K562 (cell line): ENCODE measurements around the gene AGRN. TPM values are rescaled to one million over a fixed set of nuclear protein-coding genes. Genes with fewer than 3 reads are reported as not detected.

Source experiments
- ATAC-seq: fragments of 200-7000 bp; cut with Tn5 transposase; 3 replicates; pipeline ENCODE4 v1.9.1; 2020; ENCODE audit warnings: moderate library complexity
- BruUV-seq: library from RNA; stranded (reverse); fragments of 400-500 nt; replicated peaks from 2 replicates; lab custom pipeline; 2021; lab: Mats Ljungman, UMichigan
- CTCF ChIA-PET: fragments of 300-600 bp; formaldehyde crosslinking; extraction: SDS; loops from one replicate; lab custom pipeline; 2021; ENCODE audit warnings: low intra/inter-chr PET ratio; lab: Yijun Ruan, JAX
- POLR2A ChIA-PET: fragments of 300-600, 350-650 bp; sonication (Branson Sonifier 250); formaldehyde crosslinking; extraction: SDS; loops from one replicate; lab custom pipeline; 2021; ENCODE audit warnings: antibody characterized with exemption, inconsistent platforms; lab: Yijun Ruan, JAX
- DNase-seq, 4 experiments: peaks; one replicate each; pipeline versions ENCODE4 v3.0.0 to v3.0.0-alpha.2; 2011 to 2018; ENCODE audit warnings: low spot score in 3 of 4, mixed read lengths in 3 of 4; ENCODE audit errors: extremely low read depth in 1 of 4
- FAIRE-seq: peaks from 2 replicates; lab custom pipeline; 2011; peaks lifted over from hg19 to GRCh38; lab: Jason Lieb, UNC
- H2AFZ ChIP-seq: 2 replicates; pipeline ENCODE4 v1.6.0; 2011; ENCODE audit warnings: low read depth, low read length, control low read depth, inconsistent platforms
- H3K27ac ChIP-seq: fragments of 200-600 bp; 3 replicates; pipeline ENCODE4 v1.8.0; 2011; ENCODE audit warnings: low read depth, mild to moderate bottlenecking, control low read depth, inconsistent platforms, low read length, moderate library complexity, mixed read lengths; ENCODE audit errors: extremely low read depth
- H3K27me3 ChIP-seq, 2 experiments: fragments of 300-600 bp in 1 of 2; 2 replicates in 1 of 2; 3 replicates in 1 of 2; pipeline versions ENCODE4 v1.6.0 to v1.8.0; 2011; ENCODE audit warnings: inconsistent platforms in 2 of 2, low read length in 2 of 2, mild to moderate bottlenecking in 1 of 2, mixed read lengths in 1 of 2, moderate library complexity in 1 of 2; ENCODE audit not compliant: control insufficient read depth in 2 of 2, insufficient read depth in 2 of 2
- H3K36me3 ChIP-seq: fragments of 300-600 bp; 3 replicates; pipeline ENCODE4 v1.8.0; 2011; ENCODE audit warnings: mild to moderate bottlenecking, low read length, inconsistent platforms; ENCODE audit not compliant: control insufficient read depth, insufficient read depth
- H3K4me1 ChIP-seq, 2 experiments: fragments of 200-600 bp in 1 of 2; replicated peaks in 1 of 2; 2 replicates in 1 of 2; 3 replicates in 1 of 2; pipeline versions ENCODE4 v1.5.1 to v1.8.0; 2011; ENCODE audit warnings: inconsistent platforms in 2 of 2, low read length in 2 of 2, mild to moderate bottlenecking in 1 of 2, mixed read lengths in 1 of 2, moderate library complexity in 1 of 2; ENCODE audit not compliant: control insufficient read depth in 2 of 2, insufficient read depth in 2 of 2
- H3K4me2 ChIP-seq: 2 replicates; pipeline ENCODE4 v1.6.1; 2011; ENCODE audit warnings: low read length, control low read depth, inconsistent platforms, mixed read lengths; ENCODE audit not compliant: insufficient read depth
- H3K4me3 ChIP-seq: fragments of 200-600 bp; sonication (generic), shearing (Covaris generic); 2 replicates; pipeline ENCODE4 v1.5.1; 2016; ENCODE audit warnings: control low read depth, inconsistent platforms
- H3K79me2 ChIP-seq: fragments of 200-600 bp; 3 replicates; pipeline ENCODE4 v1.8.0; 2011; ENCODE audit warnings: low read length, inconsistent platforms; ENCODE audit not compliant: control insufficient read depth, insufficient read depth
- H3K9ac ChIP-seq, 2 experiments: 2 replicates each; pipeline versions ENCODE4 v1.6.0 to v1.6.1; 2011; ENCODE audit warnings: low read depth in 2 of 2, low read length in 2 of 2, control low read depth in 1 of 2, inconsistent platforms in 1 of 2, mild to moderate bottlenecking in 1 of 2, mixed read lengths in 1 of 2; ENCODE audit not compliant: insufficient read depth in 1 of 2
- H3K9me1 ChIP-seq: one replicate; pipeline ENCODE4 v1.6.0; 2011; ENCODE audit warnings: inconsistent platforms, mild to moderate bottlenecking, low read length, moderate library complexity; ENCODE audit not compliant: control insufficient read depth, insufficient read depth
- H3K9me3 ChIP-seq: replicated peaks from 2 replicates; pipeline ENCODE4 v1.5.1; 2011; ENCODE audit warnings: low read depth, low read length, inconsistent platforms; ENCODE audit not compliant: control insufficient read depth, insufficient read depth
- H4K20me1 ChIP-seq: replicated peaks from 2 replicates; pipeline ENCODE4 v1.6.1; 2011; ENCODE audit warnings: low read length, inconsistent platforms, mixed read lengths; ENCODE audit not compliant: control insufficient read depth, insufficient read depth
- BMI1 ChIP-seq: fragments of 150-350 bp; IDR thresholded peaks from 2 replicates; pipeline ENCODE4 v1.6.1; 2014; ENCODE audit warnings: low read length
- NR1H2 ChIP-seq: sonication (generic); formaldehyde crosslinking; IDR thresholded peaks from 2 replicates; pipeline ENCODE4 v1.4.0; 2020; ENCODE audit warnings: mild to moderate bottlenecking, missing genetic modification reagents
- POU5F1 ChIP-seq: fragments of 150-350 bp; IDR thresholded peaks from 2 replicates; pipeline ENCODE4 v1.6.1; 2014; ENCODE audit warnings: borderline replicate concordance, low read length, low read depth, mild to moderate bottlenecking; ENCODE audit not compliant: partially characterized antibody
- ZNF143 ChIP-seq: sonication (generic); formaldehyde crosslinking; IDR thresholded peaks from 2 replicates; pipeline ENCODE4 v1.9.0; 2022; ENCODE audit warnings: mild to moderate bottlenecking, missing genetic modification reagents
- ZSCAN32 ChIP-seq: fragments of 450-650 bp; formaldehyde crosslinking; IDR thresholded peaks from 2 replicates; pipeline ENCODE4 v1.4.0; 2020; ENCODE audit warnings: mild to moderate bottlenecking, moderate library complexity
- WGBS: fragments of 100-300 bp; shearing (Covaris generic); methylation state at CpG from one replicate; pipeline ENCODE4 v1.1.6; 2016; ENCODE audit warnings: low coverage, mixed read lengths; ENCODE audit not compliant: insufficient coverage; ENCODE audit errors: missing lambda C conversion rate; 5-methylcytosine and 5-hydroxymethylcytosine counted together
- in situ Hi-C: fragments of 300-500 bp; cut with MboI; formaldehyde crosslinking; loops from 4 replicates; pipeline ENCODE4 v1.15.0; 2018; ENCODE audit warnings: inconsistent platforms, mixed read lengths
- intact Hi-C: fragments of 100-400 bp; cut with micrococcal nuclease; formaldehyde crosslinking; loops from 2 replicates; pipeline ENCODE4 v1.14.2; 2022
- polyA plus RNA-seq, 8 experiments: library from polyadenylated mRNA; depleted of rRNA in 4 of 8; stranded (reverse) in 5 of 8; unstranded in 3 of 8; fragments of >200 nt; fragmentation: Nextera tagmentation in 2 of 8; fragmentation: Illumina TruSeq in 1 of 8; extraction: Ambion mirVana in 2 of 8; extraction: Trizol in 1 of 8; gene quantifications; 2 replicates each; pipeline versions ENCODE4 v1.2.1 to v1.2.3, GENCODE V29; 2011 to 2014; ENCODE audit warnings: inconsistent platforms in 1 of 8, missing spikeins in 1 of 8
- total RNA-seq, 7 experiments: library from RNA; depleted of rRNA in 6 of 7; stranded (reverse); fragments of >200 nt in 6 of 7; fragmentation: Illumina TruSeq in 2 of 7; extraction: Trizol in 2 of 7; gene quantifications; 2 replicates each; pipeline versions ENCODE4 v1.2.1 to v1.2.3, GENCODE V29; 2011 to 2021; ENCODE audit warnings: low replicate concordance in 1 of 7
- TF ChIP-seq, protein P1 (sequence below): sonication (generic); formaldehyde crosslinking; IDR thresholded peaks from 2 replicates; pipeline ENCODE4 v1.8.0; 2023; ENCODE audit warnings: mild to moderate bottlenecking, missing genetic modification reagents
- TF ChIP-seq, protein P2 (sequence below), 2 experiments: fragments of 250-450 bp in 1 of 2; fragments of 450-650 bp in 1 of 2; sonication (Bioruptor Pico) in 1 of 2; IDR thresholded peaks; 2 replicates each; pipeline versions ENCODE4 v1.6.1 to v1.8.0; 2016 to 2021; ENCODE audit warnings: mild to moderate bottlenecking in 2 of 2, moderate library complexity in 2 of 2, missing compliant biosample characterization in 1 of 2, missing genetic modification characterization in 1 of 2

The AGRN gene
- total and polyA plus RNA-seq, 9 of the 15 experiments (the other 6 are each of a cell fraction or from before 2014, with no cell fraction given): 0.04 to 111 (median 18.1) TPM

DNA sequence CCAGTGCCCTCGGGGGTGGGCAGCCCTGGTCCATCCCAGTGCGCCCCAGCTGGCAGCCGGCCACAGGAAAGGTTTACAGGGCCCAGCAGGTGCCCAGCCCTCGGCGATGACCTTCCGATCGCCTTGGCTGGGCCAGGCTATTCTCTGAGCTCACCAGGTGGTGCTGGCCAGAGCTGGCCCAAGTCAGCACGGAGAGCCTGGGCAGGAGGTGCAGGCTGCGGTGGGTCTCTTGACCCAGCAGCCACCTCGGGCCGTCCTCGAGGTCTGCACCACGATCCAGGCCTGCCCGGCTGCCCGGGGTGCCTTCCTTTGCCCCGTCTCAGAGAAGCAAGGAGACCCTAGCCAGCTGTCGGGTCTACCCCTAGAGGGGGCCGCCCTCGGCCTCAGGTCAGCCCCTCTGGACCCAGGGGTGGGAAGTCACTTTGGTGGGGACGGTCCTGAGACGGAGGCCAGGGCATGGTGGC lies 38.4 kb upstream of the AGRN start:
- no peak overlapping the region for H3K4me2 ChIP-seq
- no peaks in the 10 kb centered on the region for H3K9me1 ChIP-seq
- H3K79me2 ChIP-seq: no peaks in the 10 kb centered on the region
- no peaks in the 10 kb centered on the region for H3K36me3 ChIP-seq
- peak overlapping the region in 1 of 2 experiments; percentile 48; a peak in 1 of 4 replicates for H3K9ac ChIP-seq
- H2AFZ ChIP-seq: no peak overlapping the region
- no peak for ATAC-seq
- ChIA-PET CTCF (no interaction called here), POLR2A (interaction anchor here (0.6 to 1.1 kb wide), 4 partner anchors 11 to 18 kb away, joined by 3 to 4 read pairs (median 3); partner anchors contain the start of gene HES4)
- no peak overlapping the region for H3K27ac ChIP-seq
- H3K4me1 ChIP-seq: peaks cover 0 to 62% of the 10 kb centered on the region in 2 experiments; a peak in 3 of 5 replicates
- no peaks in the 10 kb centered on the region for H3K9me3 ChIP-seq
- peaks cover 39 to 60% of the 10 kb centered on the region in 2 experiments; a peak in 4 of 5 replicates for H3K27me3 ChIP-seq
- intact Hi-C loops: loop anchor here (10.0 kb wide), 1 partner anchor 313 kb away; no protein-coding TSS in a partner anchor
- DNase-seq: no peak
- peaks cover 13% of the 10 kb centered on the region for H4K20me1 ChIP-seq
- no peak overlapping the region for H3K4me3 ChIP-seq
- no peak for FAIRE-seq
- 12% methylated on average over 19 of the region's 21 CpGs for WGBS
- in situ Hi-C loops: loop anchor here (10.0 kb wide), 1 partner anchor 83 kb away; no protein-coding TSS in a partner anchor
- BruUV-seq: no TSS peak
- TF ChIP-seq ZNF143 (CRISPR knock-in tag): no peak
- no peak for TF ChIP-seq BMI1
- TF ChIP-seq NR1H2 (CRISPR knock-in tag): no peak
- no peak for TF ChIP-seq POU5F1
- TF ChIP-seq, protein P1, sequence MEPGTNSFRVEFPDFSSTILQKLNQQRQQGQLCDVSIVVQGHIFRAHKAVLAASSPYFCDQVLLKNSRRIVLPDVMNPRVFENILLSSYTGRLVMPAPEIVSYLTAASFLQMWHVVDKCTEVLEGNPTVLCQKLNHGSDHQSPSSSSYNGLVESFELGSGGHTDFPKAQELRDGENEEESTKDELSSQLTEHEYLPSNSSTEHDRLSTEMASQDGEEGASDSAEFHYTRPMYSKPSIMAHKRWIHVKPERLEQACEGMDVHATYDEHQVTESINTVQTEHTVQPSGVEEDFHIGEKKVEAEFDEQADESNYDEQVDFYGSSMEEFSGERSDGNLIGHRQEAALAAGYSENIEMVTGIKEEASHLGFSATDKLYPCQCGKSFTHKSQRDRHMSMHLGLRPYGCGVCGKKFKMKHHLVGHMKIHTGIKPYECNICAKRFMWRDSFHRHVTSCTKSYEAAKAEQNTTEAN (CRISPR knock-in tag): no peak
- TF ChIP-seq, protein P2, sequence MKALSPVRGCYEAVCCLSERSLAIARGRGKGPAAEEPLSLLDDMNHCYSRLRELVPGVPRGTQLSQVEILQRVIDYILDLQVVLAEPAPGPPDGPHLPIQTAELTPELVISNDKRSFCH (CRISPR knock-in tag; IDR thresholded peaks at IDR 0.05): no peak
- TF ChIP-seq, protein P2 (tag; IDR thresholded peaks at IDR 0.05): no peak
- no peak for TF ChIP-seq ZSCAN32 (CRISPR knock-in tag)
